Right lobe of liver (tissue), 6 donors: ENCODE data around the gene FGF4. TPM values are rescaled to one million over a fixed set of nuclear protein-coding genes. Genes with fewer than 3 reads are reported as not detected.

ENCODE experiments used
- ATAC-seq, 4 donors: fragments of 200-7000 bp; cut with Tn5 transposase; one replicate each; pipeline ENCODE4 v1.9.1; 2020; ENCODE audit warnings: mild to moderate bottlenecking in 4 of 4, moderate library complexity in 4 of 4
- DNase-seq, 3 donors: peaks; one replicate each; pipeline ENCODE4 v3.0.0-alpha.2; 2020
- H3K27ac ChIP-seq, 3 donors: fragments of 200-600 bp; one replicate each; pipeline ENCODE4 v1.8.0; 2022
- H3K27me3 ChIP-seq, 2 donors: fragments of 200-600 bp; one replicate each; pipeline ENCODE4 v1.8.0; 2022
- H3K36me3 ChIP-seq, 4 donors: fragments of 200-600 bp; sonication (generic) in 1 of 4; one replicate each; pipeline versions ENCODE4 v1.5.1 to v1.8.0; 2017 to 2022; ENCODE audit warnings: control low read depth in 1 of 4
- H3K4me1 ChIP-seq, 4 donors: fragments of 200-600 bp; sonication (generic) in 1 of 4; one replicate each; pipeline versions ENCODE4 v1.5.1 to v1.8.0; 2017 to 2022; ENCODE audit warnings: control low read depth in 1 of 4
- H3K4me3 ChIP-seq, 3 donors: fragments of 200-600 bp; one replicate each; pipeline ENCODE4 v1.8.0; 2022
- H3K9me3 ChIP-seq, 4 donors: fragments of 200-600 bp; sonication (generic) in 1 of 4; one replicate each; pipeline versions ENCODE4 v1.5.1 to v1.8.0; 2017 to 2022; ENCODE audit warnings: control low read depth in 1 of 4
- CTCF ChIP-seq, 4 donors: fragments of 200-600 bp in 3 of 4; fragments of 450-650 bp in 1 of 4; IDR thresholded peaks; one replicate each; pipeline versions ENCODE4 v1.5.1 to v1.8.0; 2016 to 2022; ENCODE audit warnings: antibody characterized with exemption in 4 of 4, mild to moderate bottlenecking in 2 of 4
- POLR2A ChIP-seq: fragments of 450-650 bp; IDR thresholded peaks from one replicate; pipeline ENCODE4 v1.6.1; 2017; ENCODE audit warnings: antibody characterized with exemption, mild to moderate bottlenecking
- WGBS: methylation state at CpG from one replicate; pipeline ENCODE4 v1.1.6; 2018; ENCODE audit warnings: low coverage, low lambda C conversion rate; ENCODE audit not compliant: insufficient coverage; ENCODE audit errors: missing lambda C conversion rate; 5-methylcytosine and 5-hydroxymethylcytosine counted together
- intact Hi-C, 2 donors: fragments of 100-400 bp; cut with DNase I; formaldehyde crosslinking; loops; one replicate each; pipeline versions ENCODE4 v1.11.2 to v1.14.1; 2022
- total RNA-seq, 6 experiments: library from RNA; depleted of rRNA in 2 of 6; stranded (reverse); fragments of >200 nt in 2 of 6; fragmentation: NEBNext Ultra II Directional in 3 of 6; extraction: Animal tissue kit (Norgen Biotek cat#: 25700) in 3 of 6; gene quantifications; one replicate each; pipeline versions ENCODE4 v1.1.0 to v1.2.4, GENCODE V29; 2016 to 2023
- donor health status: DM: no; HTN: yes; CAD: no.
- donor health status: DM: no; HTN: no; CAD: no.
- donor health status: DM: no; HTN: no; CAD: no.
- donor health status: DM: no; HTN: yes; CAD: no.
- donor health status: DM: no; HTN: yes; CAD: no.

The FGF4 gene
- total RNA-seq, 6 experiments from 2014 or later, result not detected

- Histone ChIP-seq H3K9me3 (no peaks in the 10 kb centered on the region), H3K4me3 (no peak overlapping the region), H3K27ac (no peak overlapping the region), H3K27me3 (peaks cover 5 to 31% of the 10 kb centered on the region in 2 donors), H3K4me1 (peaks cover 0 to 5% (median 0%) of the 10 kb centered on the region in 4 donors), H3K36me3 (no peaks in the 10 kb centered on the region)
- intact Hi-C loops, result no loop called here
- 48% methylated on average over 2 of the region's 7 CpGs for WGBS
- TF ChIP-seq CTCF (IDR thresholded peaks at IDR 0.05), result no peak
- no peak for TF ChIP-seq POLR2A
- DNase-seq, result no peak
- no peak for ATAC-seq
Measured at GRCh38 chr11:69814411-69814810, 39.3 kb upstream of the FGF4 start.

GRCh38 chr11:69813839-69814238 lies 38.7 kb upstream of the FGF4 start:
- 64% methylated on average over 2 of the region's 2 CpGs for WGBS
- Histone ChIP-seq H3K27me3 (peaks cover 5 to 28% of the 10 kb centered on the region in 2 donors), H3K9me3 (no peaks in the 10 kb centered on the region), H3K36me3 (no peaks in the 10 kb centered on the region), H3K4me3 (no peak overlapping the region), H3K27ac (no peak overlapping the region), H3K4me1 (peaks cover 0 to 5% (median 0%) of the 10 kb centered on the region in 4 donors)
- no peak for TF ChIP-seq CTCF (IDR thresholded peaks at IDR 0.05)
- TF ChIP-seq POLR2A, result no peak
- ATAC-seq (no peak), DNase-seq (no peak)
- intact Hi-C loops, result no loop called here

- Histone ChIP-seq H3K27me3 (peaks cover 5 to 19% of the 10 kb centered on the region in 2 donors), H3K9me3 (no peaks in the 10 kb centered on the region), H3K4me1 (peaks cover 0 to 5% (median 0%) of the 10 kb centered on the region in 4 donors), H3K27ac (no peak overlapping the region), H3K4me3 (no peak overlapping the region), H3K36me3 (no peaks in the 10 kb centered on the region)
- DNase-seq (no peak), ATAC-seq (no peak)
- 60% methylated on average over 3 of the region's 10 CpGs for WGBS
- no peak for TF ChIP-seq POLR2A
- TF ChIP-seq CTCF (IDR thresholded peaks at IDR 0.05), result no peak
- intact Hi-C loops, result no loop called here
Measured at GRCh38 chr11:69812946-69813345, 37.8 kb upstream of the FGF4 start.

GRCh38 chr11:69812256-69812655 lies 37.1 kb upstream of the FGF4 start:
- Histone ChIP-seq H3K9me3 (no peaks in the 10 kb centered on the region), H3K27ac (no peak overlapping the region), H3K4me3 (no peak overlapping the region), H3K4me1 (peaks cover 0 to 5% (median 0%) of the 10 kb centered on the region in 4 donors), H3K27me3 (peaks cover 5 to 12% of the 10 kb centered on the region in 2 donors), H3K36me3 (no peaks in the 10 kb centered on the region)
- no CpG with 5 or more reads among the region's 7 CpGs for WGBS
- ATAC-seq, result no peak
- DNase-seq, result no peak
- no peak for TF ChIP-seq POLR2A
- no peak for TF ChIP-seq CTCF (IDR thresholded peaks at IDR 0.05)
- intact Hi-C loops, result no loop called here

GRCh38 chr11:69811431-69811830 lies 36.3 kb upstream of the FGF4 start:
- TF ChIP-seq POLR2A, result no peak
- no peak for TF ChIP-seq CTCF (IDR thresholded peaks at IDR 0.05)
- peaks cover 0 to 5% (median 0%) of the 10 kb centered on the region in 4 donors for H3K4me1 ChIP-seq
- no peaks in the 10 kb centered on the region for H3K36me3 ChIP-seq
- intact Hi-C loops, result no loop called here
- no peak overlapping the region for H3K27ac ChIP-seq
- DNase-seq (no peak), ATAC-seq (no peak)
- H3K4me3 ChIP-seq, result no peak overlapping the region
- no peaks in the 10 kb centered on the region for H3K9me3 ChIP-seq
- 20% methylated on average over 3 of the region's 3 CpGs for WGBS
- peaks cover 5 to 9% of the 10 kb centered on the region in 2 donors for H3K27me3 ChIP-seq
